ENCODE measurements around the gene CEP63.
A peak's percentile ranks its signal among the peaks of the same experiment; 100 is the strongest.
"Not testable (repeated sequence)": the region's sequence is repeated elsewhere in the genome, so short reads cannot be mapped to it uniquely, and the experiment has no call there.

The CEP63 gene

DNA sequence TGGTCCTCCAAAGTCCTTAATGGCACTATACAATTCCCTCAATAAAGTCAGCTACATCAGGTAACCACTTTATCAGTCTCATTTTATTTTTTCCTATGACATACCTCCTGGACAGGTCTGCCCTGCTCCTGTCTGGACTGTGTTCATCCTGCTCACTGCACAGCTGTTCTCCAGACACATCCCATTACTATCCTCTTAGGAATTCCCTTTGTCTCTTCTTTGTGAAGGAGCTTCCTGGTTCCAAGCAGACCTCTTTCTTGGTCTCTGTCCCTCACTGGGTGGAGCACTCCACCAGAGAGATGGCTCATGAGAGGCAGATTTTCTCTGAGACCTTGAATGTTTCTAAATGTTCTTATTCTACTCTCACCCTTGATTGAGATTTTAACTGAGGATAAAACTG lies 104.9 kb downstream of the CEP63 start:
- DNase-seq, result no peak

GRCh38 chr3:134592806-134593205 lies 106.9 kb downstream of the CEP63 start:
- DNase-seq, result no peak

DNA sequence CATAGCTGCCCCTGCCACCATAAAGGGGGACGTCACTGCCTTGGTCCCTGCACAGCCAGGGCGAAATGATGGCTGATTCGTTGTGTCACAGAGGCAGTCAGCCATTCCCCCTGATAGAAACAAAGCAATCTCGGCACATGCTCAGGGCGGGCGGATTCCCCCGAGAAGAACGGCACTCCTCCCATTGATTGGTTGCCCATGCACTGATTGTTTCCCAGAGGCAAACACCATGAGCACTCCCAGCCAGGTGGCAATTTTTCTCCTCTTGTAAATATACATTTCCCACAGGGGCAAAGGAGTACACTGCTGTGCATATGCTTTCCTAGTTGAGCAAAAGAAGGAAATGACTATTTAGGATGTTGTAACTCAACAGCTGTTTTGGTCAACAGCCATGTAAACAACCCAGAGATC lies 108.5 kb downstream of the CEP63 start:
- DNase-seq, result no peak

DNA sequence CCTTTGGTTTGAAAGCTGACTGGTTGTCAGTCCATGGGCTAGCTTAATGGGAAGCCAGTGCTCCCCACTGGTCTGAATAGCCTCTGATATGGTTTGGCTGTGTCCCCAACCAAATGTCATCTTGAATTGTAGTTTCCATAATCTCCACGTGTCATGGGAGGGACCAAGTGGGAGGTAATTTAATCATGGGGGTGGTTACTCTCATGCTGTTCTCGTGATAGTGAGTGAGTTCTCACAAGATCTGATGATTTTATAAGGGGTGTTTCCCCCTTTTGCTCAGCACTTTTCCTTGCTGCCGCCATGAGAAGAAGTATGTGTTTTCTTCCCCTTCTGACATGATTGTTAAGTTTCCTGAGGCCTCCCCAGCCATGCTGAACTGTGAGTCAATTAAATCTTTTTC lies 109.1 kb downstream of the CEP63 start:
- not testable (repeated sequence) for DNase-seq

- no peak for DNase-seq
Measured at GRCh38 chr3:134597390-134597970, 111.6 kb downstream of the CEP63 start.

GRCh38 chr3:134598763-134599545 lies 113.1 kb downstream of the CEP63 start:
- no peak for DNase-seq

- no peak for DNase-seq
Measured at GRCh38 chr3:134600206-134600605, 114.3 kb downstream of the CEP63 start.

DNA sequence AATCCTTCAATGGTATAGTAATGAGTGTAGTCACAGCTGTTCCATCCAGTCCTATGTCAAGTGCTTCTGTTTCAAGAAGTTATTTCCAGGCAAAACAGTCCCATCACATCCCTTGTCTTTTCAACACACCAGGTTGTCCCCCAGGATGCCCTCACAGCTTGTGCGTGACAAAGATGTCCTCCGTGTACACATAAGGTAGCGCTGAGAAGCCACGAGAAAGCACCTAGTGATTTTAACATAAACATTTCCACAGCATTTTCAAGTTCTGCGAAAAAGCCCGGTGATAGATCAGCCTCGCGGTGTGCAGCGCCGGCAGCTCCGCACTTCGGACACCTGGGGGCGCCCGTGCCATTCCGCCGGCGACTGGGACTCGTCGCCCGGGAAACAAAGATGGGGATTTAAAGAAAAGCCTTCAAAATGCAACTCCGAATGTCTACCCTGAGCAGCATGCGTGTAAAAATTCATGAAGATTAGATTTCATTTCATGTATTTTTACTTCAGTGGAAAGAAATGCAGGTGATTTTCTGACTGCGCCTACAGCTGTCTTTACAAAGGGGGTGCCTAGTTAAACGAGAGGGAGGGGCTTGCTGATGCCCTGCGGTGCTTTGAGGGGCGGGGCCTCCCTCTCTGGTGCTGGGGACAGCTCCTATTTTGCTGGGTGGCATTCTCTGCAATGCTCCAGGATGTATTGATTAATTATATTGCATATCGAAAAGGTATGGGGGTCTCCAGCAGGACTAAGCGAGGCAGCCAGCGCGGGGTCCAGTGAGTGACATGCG lies 115.0 kb downstream of the CEP63 start:
- peak; percentile 21 for DNase-seq

DNA sequence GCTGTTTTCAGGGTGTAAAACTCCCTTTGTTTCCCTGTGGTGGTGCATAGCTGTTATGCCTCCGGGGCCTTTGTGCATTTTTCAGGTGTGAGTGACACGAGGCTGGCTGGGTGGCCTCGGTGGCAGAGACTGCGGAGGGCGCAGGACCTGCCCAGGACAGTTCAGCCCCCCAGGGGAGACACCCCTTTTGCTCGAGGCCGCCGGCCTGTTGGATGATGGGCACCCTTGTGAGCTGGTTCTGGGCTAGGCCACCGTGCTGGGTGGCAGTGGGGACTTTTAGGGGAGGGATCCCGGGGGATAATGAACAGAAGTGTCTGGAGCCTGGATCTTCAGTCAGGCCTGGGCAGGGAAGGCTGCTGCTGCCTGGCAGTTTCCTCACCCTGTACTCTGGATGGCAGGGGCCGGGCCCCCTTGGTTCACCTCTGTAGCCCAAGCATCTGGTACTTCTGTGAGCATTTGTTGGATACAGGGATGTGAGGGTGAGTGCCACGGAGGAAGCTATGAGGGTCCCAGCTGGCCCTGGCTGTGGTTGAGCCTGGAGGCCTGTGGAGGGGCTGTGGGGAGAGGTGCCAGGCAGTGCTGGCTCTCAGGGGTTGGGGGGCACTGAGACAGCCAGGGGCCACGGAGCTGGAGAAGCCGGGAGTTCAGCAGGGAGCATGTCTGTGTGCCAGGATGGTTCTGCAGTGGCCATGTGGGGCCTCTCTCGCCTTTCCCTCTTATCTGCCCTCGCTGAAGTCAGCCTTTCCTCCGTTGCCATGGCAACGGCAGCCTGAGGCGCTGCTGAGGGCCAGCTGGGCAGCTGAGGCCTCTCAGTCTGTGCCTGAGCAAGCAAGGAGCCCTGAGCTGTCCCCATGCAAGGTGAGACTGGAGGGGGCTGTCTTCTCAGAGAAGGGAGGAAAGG lies 115.9 kb downstream of the CEP63 start:
- DNase-seq, result no peak

- no peak for DNase-seq
Measured at GRCh38 chr3:134602440-134602814, 116.6 kb downstream of the CEP63 start.

DNA sequence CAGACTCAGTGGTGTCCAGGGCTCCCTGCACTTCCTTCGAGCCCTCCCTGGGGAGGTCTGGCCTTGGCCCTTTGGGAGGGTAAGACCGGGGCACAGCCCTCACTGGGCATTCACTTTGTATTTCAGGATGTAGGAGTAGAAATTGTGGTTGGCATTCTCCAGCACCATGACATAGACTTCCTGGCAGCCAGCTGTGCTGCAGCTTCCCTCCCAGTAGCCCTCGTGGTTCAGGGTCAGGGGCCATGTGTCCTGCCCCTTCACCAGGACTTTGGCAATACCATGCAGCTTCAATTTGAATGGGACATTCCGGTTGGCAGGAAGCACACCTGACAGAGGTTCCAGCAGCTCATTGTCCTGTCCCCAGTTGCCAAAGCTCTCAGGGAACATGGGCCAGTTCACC lies 117.6 kb downstream of the CEP63 start:
- no peak for DNase-seq

GRCh38 chr3:134603956-134604355 lies 118.1 kb downstream of the CEP63 start:
- DNase-seq, result no peak

DNA sequence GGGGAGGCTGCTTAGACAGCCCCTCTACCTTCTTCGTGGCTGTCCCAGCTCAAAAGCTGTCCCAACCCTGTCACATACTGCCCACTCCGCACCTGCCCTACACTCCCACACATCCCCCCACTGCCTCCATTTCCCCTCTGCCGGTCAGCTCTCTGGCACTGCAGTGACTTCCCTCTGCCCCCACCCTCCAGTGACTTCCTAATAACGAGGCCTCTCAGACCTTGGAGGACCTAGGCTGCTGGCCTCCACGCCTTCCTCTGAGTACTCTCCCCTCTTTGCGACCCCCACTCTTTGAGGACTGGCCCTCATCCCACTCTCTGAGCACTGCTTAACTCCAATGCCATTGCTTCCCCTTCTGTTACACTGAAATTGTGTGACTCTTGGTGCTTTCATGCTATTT lies 119.7 kb downstream of the CEP63 start:
- DNase-seq, result no peak

DNA sequence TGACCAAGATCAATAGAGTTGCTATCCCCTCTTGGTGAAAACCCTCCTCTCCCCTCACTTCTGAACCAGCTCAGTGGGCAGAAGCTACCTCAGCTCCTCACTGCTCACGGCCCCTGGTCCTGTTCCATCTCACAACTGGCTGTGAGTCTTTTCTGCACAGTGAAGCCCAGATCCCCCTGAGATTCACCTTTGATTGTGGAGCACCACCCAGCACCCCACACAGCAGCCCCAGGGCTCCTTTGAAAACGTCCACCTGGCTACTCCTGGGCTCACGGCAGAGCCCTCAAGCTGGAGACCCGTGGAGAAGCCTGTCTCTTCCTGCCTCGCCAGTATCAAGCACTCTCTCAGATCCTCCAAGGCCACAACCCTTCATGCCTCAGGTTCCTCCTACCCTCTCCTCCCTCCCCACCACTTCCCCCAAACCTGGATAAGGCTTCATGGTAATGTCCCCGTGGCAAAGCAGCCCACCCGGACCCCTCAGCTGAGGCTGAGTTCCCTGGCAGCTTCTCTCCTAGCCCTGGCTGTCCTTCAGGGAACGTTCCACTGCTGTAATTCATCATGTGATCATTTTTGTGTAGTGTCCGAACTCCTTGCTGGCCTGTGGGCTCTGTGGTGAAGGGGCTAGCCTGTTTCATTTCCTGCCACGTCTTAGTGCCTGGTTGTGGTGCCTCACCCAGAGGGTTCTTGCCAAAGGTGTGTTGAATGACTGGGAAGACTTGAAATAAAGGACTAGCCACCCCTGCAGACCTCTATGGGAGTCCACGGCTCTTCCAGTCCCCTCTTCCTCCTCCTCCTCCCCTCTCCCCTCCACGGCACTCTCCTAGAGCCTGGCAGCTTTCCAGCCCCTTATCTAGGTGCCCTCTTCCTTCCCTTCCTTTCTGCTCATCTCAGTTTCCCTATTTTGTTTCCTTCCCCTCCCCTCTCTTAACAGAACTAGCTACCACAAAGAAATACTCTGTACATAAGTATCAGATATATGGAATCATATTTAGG lies 120.5 kb downstream of the CEP63 start:
- DNase-seq, result no peak

- no peak for DNase-seq
Measured at GRCh38 chr3:134607054-134608022, 121.5 kb downstream of the CEP63 start.

- no peak for DNase-seq
Measured at GRCh38 chr3:134608023-134608770, 122.3 kb downstream of the CEP63 start.

GRCh38 chr3:134608771-134609435 lies 123.0 kb downstream of the CEP63 start:
- no peak for DNase-seq

- no peak for DNase-seq
Measured at GRCh38 chr3:134609821-134610431, 124.1 kb downstream of the CEP63 start.
